ENCODE data around the gene BTBD9. TPM values are rescaled to one million over a fixed set of nuclear protein-coding genes. Genes with fewer than 3 reads are reported as not detected.

BTBD9 gene
- total RNA-seq, 1 donor from 2014 or later, result 23.0 TPM

DNA sequence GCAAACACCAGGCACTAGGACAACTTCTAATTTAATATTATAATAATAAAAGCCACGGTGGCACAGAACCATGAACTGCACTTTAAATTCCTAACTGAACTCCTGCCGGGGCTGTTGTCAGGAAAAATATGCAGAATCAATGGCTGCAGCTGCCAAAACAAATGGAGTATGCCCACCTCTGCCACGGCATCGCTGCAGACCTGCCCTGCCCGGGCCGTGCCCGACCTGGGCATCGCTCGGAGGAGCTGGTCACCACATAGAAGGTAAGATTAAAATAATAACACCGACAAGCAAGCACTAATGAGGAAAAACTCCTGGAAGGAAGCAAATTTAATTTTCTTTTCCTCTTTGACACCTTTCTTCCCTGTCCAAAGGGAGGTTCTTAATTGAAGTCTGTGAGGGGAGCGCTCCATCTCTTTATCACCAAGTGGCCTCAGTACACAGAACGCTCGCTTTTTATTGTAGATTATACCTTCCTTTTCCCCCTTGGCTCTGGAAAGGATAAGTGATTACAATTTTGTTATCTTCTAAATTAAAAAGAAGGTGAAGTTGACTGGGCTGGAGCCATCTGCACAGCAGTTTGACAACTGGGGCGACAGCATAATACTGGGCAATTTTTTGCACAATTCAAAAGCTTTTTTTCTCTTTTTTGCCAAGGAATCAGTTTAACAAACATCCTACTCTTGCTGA is 468.9 kb downstream of the BTBD9 start:
- H3K27me3 Mint-ChIP-seq (ENCODE audit: low read depth), result no peaks in the 10 kb centered on the region
- H3K4me1 Mint-ChIP-seq, result peaks cover 8% of the 10 kb centered on the region

GRCh38 chr6:38169977-38170526 is 469.7 kb downstream of the BTBD9 start:
- Mint-ChIP-seq H3K27ac (no peak overlapping the region), H3K4me1 (peaks cover 8% of the 10 kb centered on the region), H3K36me3 (peaks cover 7% of the 10 kb centered on the region), H3K9me3 (no peaks in the 10 kb centered on the region), H3K27me3 (ENCODE audit: low read depth) (no peaks in the 10 kb centered on the region), H3K4me3 (no peak overlapping the region)
- no peak for DNase-seq (ENCODE audit: low spot score in 2 of 2, unreplicated experiment in 2 of 2)
- TF ChIP-seq, protein P1, sequence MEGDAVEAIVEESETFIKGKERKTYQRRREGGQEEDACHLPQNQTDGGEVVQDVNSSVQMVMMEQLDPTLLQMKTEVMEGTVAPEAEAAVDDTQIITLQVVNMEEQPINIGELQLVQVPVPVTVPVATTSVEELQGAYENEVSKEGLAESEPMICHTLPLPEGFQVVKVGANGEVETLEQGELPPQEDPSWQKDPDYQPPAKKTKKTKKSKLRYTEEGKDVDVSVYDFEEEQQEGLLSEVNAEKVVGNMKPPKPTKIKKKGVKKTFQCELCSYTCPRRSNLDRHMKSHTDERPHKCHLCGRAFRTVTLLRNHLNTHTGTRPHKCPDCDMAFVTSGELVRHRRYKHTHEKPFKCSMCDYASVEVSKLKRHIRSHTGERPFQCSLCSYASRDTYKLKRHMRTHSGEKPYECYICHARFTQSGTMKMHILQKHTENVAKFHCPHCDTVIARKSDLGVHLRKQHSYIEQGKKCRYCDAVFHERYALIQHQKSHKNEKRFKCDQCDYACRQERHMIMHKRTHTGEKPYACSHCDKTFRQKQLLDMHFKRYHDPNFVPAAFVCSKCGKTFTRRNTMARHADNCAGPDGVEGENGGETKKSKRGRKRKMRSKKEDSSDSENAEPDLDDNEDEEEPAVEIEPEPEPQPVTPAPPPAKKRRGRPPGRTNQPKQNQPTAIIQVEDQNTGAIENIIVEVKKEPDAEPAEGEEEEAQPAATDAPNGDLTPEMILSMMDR (IDR thresholded peaks at IDR 0.05; ENCODE audit: unreplicated experiment), result no peak

More for the DNA sequence above, 468.9 kb downstream of the BTBD9 start:
- no peaks in the 10 kb centered on the region for H3K9me3 Mint-ChIP-seq
- H3K4me3 Mint-ChIP-seq, result no peak overlapping the region
- no peak overlapping the region for H3K27ac Mint-ChIP-seq
- peaks cover 7% of the 10 kb centered on the region for H3K36me3 Mint-ChIP-seq
- TF ChIP-seq, protein P1 (IDR thresholded peaks at IDR 0.05; ENCODE audit: unreplicated experiment), result no peak
- DNase-seq (ENCODE audit: low spot score in 2 of 2, unreplicated experiment in 2 of 2), result no peak

DNA sequence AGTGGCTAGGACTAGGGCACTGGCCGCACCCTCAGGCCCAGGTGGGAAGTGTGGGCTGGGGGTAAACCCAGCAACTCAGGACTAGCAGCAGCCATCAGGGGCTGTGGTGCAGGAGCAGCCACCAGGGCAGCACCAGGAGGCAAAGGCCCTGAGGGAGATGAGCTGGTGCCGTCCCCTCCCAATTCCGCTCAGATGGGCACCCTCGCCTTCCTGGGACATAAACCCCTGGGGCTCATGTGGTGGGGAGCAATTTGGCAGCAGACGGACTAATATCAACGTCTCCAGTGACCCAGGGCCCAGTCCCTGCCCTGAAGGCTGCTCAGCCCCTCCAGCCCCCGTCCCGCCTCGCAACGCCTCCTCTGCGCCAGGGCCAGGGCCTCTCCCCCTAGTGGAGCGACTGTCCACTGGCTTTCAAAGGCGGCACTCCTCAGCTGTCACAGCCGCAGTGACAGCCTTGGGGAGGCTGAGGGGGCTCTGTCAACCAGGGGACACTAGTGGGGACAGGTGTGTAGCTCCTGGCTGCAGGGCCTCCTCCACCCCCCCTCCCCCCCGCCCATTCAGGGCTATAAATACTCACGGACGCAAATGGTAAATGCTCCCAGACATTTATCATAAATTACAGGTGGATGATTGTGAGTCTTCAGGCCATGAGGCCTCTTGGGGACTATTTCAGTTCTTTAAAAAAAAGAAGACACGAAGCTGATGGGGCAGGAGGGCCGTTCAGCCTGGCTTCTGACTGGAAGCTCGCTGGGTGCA is 470.3 kb downstream of the BTBD9 start:
- H3K27me3 Mint-ChIP-seq (ENCODE audit: low read depth), result no peaks in the 10 kb centered on the region
- H3K4me3 Mint-ChIP-seq, result no peak overlapping the region
- peaks cover 8% of the 10 kb centered on the region for H3K4me1 Mint-ChIP-seq
- H3K36me3 Mint-ChIP-seq, result peaks cover 3% of the 10 kb centered on the region
- DNase-seq (ENCODE audit: low spot score in 2 of 2, unreplicated experiment in 2 of 2), result no peak
- TF ChIP-seq, protein P1 (IDR thresholded peaks at IDR 0.05; ENCODE audit: unreplicated experiment), result no peak
- H3K9me3 Mint-ChIP-seq, result no peaks in the 10 kb centered on the region
- H3K27ac Mint-ChIP-seq, result no peak overlapping the region

DNA sequence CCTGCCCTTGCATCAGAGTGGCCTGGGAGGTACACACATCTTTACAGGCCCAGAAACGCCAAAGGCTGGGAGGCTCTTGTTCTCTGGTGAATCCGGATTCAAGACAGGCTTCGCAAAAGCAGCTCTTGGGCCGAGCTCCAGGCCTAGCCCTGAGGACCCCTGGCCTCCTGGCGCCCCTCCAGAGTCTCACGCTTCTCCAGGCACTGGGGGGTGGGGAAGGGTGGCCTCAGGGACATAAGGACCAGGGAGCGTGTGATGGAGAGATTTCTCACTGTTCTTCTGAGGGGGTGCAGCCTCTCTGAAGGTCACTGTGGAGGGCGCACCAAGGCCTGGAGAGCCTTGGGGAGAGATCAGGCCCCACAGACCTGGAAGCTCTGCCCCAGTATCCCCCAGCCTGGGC is 471.0 kb downstream of the BTBD9 start:
- Mint-ChIP-seq H3K9me3 (no peaks in the 10 kb centered on the region), H3K36me3 (peaks cover 3% of the 10 kb centered on the region), H3K27me3 (ENCODE audit: low read depth) (no peaks in the 10 kb centered on the region), H3K4me1 (peaks cover 8% of the 10 kb centered on the region), H3K27ac (no peak overlapping the region), H3K4me3 (no peak overlapping the region)
- DNase-seq (ENCODE audit: low spot score in 2 of 2, unreplicated experiment in 2 of 2), result no peak
- TF ChIP-seq, protein P1 (IDR thresholded peaks at IDR 0.05; ENCODE audit: unreplicated experiment), result no peak

GRCh38 chr6:38168126-38168525 is 471.6 kb downstream of the BTBD9 start:
- no peaks in the 10 kb centered on the region for H3K27me3 Mint-ChIP-seq (ENCODE audit: low read depth)
- no peak overlapping the region for H3K4me3 Mint-ChIP-seq
- H3K9me3 Mint-ChIP-seq, result no peaks in the 10 kb centered on the region
- DNase-seq (ENCODE audit: low spot score in 2 of 2, unreplicated experiment in 2 of 2), result no peak
- H3K27ac Mint-ChIP-seq, result no peak overlapping the region
- peaks cover 8% of the 10 kb centered on the region for H3K4me1 Mint-ChIP-seq
- TF ChIP-seq, protein P1 (IDR thresholded peaks at IDR 0.05; ENCODE audit: unreplicated experiment), result no peak
- H3K36me3 Mint-ChIP-seq, result no peaks in the 10 kb centered on the region

Data from mesothelial cell of epicardium (in vitro differentiated cells).